CD1c-positive myeloid dendritic cell (primary cell): ENCODE results near the gene FGF5.

Experiments
- DNase-seq: peaks from one replicate; pipeline ENCODE4 v3.0.0-alpha.2; 2016; ENCODE audit errors: extremely low spot score

FGF5 gene

GRCh38 chr4:80336582-80336981, 70.1 kb downstream of the FGF5 start:
- DNase-seq, result no peak

- no peak for DNase-seq
Observed at GRCh38 chr4:80340036-80340435, 73.6 kb downstream of the FGF5 start.
